CD4-positive, alpha-beta T cell treated with Interferon alpha-2 for 1 hour (primary cell): ENCODE measurements around the gene SASH1.

Experiments used
- DNase-seq, 2 donors: peaks; one replicate each; pipeline ENCODE4 v3.0.0-alpha.2; 2020 to 2022

SASH1 gene

DNA sequence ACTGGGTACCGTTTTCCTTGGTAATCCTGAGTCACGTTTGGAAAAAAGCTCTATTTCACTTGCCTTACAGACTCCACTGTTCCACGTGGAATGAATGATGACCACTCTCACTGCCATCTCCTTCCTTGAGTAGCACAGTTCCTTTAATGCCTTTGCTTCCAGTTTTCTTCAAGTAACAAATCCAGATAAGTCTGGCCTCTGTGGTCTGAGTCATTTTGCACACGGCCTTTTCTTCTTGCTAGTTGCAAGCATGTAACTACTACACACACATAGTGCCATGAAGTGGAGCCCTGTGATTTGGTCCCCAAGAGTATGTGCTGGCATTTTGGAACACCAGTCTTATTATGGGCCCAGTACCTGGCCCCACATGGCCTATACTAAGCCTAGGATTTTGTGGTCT, 182.8 kb downstream of the SASH1 start:
- DNase-seq = no peak

DNA sequence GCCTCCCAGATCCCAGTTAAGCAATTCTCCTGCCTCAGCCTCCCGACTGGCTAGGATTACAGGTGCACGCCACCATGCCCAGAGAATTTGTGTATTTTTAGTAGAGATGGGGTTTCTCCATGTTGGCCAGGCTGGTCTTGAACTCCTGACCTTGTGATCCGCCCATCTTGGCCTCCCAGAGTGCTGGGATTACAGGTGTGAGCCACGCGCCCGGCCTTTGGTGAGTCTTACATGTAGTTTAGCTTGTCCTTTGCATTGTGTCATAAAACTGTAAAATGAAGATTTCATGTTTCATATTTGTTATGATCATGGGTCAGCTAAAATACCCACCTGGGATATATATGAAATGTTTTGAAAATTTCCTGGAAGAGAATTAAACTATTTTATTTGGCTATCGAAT, 183.5 kb downstream of the SASH1 start:
- no peak for DNase-seq

DNA sequence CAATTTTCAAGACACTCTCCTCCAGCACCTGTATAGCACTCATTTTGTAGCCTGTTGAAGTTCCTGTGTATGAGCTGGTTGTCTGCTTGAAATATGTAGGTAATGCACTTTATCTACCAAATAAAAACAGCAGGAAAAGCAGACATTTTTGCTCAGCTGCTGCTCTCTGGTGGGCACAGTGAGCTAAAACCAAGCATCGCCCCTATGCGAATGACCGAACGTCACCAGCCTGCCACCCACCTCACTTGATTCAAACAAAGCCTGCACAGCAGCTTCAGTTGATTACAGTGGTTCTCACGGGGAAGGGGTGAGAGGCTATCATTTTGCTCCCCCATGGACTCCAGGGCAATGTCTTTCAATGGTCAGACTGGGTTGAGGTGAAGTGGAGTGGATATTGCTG, 185.7 kb downstream of the SASH1 start:
- no peak for DNase-seq

DNA sequence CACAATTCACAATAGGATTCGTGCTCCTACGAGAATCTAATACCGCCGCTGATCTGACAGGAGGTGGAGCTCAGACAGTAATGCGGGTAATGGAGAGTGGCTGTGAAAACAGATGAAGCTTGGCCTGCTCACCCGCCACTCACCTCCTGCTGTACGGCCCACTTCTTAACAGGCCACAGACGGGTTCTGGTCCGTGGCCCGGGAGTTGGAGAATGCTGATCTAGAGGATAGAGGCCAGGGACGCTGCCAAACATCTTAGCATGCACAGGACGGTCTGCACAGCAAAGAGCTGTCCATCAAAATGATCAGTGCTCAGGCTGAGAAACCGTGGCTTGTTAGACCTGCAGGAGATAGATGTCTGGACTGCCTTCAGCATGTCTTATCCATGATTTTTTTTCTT, 186.4 kb downstream of the SASH1 start:
- DNase-seq = no peak

DNA sequence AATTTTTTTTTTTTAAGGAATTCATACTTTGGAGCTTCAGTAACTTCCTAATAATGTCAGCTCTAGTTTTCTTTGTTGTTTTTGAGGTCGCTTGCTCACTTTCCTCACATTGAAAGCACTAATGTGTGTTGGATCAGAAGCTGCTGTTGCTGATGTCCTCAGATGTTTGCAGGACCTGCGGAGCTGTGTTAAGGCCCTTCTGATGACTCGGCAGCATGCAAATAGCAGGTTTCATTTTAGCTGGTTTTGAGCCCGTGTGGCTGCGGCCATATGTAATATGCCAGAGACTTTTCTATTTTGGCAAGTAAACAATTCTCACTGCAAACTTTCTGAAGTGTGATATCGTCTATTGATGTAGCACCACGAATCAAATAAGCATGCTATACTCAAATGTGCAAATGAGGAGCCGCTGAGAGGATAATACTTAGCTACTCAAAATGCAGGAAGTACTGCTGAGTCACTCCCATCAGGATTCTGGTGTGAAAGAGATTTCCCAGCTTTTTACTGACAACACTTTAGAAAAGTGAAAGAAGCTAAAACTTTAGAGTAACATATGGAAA, 187.8 kb downstream of the SASH1 start:
- DNase-seq = no peak

DNA sequence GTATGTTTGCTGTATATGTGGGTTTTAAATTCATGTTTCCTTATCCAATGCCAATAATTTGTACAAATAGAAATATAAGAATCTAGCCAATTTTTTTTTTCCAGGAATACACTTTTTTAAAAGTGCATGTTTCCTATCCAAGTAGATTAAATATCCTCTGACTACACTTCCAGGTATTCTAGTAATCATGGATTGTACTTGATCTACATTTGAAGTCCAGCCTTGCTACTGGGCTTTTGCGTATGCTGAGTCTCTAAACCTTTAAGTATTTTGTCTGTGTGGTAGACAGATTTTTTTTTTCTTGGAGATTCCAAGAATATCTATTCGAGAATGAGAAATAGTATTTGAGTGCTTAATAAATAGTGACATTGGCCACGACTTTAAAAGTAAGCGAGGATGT, 188.3 kb downstream of the SASH1 start:
- DNase-seq = no peak

DNA sequence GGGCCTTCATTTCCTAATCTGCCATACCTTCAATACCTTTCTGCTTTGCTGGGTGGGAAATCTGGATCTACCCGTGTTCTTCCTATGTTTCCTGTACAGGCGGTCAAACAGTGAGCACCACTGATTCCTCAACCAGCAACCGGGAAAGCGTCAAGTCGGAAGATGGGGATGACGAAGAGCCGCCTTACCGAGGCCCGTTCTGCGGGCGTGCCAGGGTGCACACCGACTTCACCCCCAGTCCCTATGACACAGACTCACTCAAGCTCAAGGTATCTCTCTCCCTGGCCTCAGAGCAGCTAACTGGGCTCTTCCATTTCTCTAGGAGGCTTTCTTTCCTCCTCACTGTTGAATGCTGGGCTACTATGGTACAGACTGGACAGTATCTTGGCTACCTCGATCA, 190.1 kb downstream of the SASH1 start:
- no peak for DNase-seq

DNA sequence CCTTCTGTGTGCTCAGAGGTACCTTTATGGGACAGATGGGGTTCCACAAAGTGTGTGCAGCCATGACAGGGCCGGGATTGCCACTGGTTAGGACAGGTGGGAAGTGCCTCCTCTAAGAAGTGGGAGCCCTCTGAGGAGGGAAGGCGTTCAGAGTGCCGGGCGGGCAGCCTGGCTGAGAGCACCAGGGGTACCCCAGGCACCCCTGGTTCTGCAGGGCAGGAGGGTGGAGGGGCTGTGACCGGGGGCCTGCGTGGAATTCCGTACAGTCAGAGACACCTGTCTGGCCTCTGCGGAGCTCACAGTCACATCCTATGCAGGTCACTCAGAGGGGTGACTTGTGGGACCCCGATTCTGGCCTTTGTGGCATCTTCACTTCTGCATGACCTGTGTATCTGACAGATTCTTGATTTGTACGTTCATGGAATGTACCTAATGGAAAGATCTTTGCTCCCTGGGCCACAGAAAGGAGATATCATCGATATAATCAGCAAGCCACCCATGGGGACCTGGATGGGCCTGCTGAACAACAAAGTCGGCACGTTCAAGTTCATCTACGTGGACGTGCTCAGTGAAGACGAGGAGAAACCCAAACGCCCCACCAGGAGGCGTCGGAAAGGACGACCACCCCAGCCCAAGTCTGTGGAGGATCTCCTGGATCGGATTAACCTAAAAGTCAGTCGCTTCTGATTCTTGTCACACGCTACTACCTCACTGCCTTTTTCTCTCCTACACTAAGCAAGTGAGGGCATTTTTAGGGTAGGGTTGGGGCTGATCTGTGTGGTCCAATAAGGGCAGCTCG, 190.9 kb downstream of the SASH1 start:
- DNase-seq = no peak

DNA sequence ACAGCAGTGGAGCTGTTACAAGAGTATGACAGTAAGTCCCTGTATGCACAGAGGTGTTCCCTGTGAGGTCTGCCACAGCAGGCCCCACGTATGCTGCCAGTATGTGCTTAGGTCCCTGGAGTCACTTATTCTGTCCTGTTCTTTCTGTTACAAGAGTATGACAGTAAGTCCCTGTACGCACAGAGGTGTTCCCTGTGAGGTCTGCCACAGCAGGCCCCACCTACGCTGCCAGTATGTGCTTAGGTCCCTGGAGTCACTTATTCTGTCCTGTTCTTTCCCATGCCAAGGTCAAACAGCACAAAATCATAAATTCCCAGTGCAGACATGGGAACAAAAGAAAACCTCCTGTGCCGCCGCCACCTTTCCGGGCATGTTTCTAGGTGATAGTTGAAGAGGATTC, 192.2 kb downstream of the SASH1 start:
- no peak for DNase-seq

DNA sequence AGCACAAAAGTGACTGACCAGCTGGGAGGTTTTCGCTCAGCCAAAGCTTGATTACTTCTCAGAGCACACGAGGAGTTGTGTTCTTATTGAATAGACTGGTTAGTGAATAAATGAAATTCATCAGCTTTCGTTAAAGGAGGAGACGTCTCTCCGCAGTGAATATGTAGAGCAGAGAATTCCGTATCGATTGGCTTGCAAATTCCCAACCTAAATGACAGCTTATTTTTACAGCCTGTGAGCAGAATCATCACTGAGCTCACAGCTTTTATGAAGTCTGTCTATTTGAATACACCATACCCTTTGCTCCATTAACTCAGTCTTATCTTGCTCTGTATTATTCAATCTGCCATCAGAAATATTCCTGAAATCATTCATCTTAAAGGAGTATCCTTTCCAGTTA, 192.7 kb downstream of the SASH1 start:
- DNase-seq = no peak

DNA sequence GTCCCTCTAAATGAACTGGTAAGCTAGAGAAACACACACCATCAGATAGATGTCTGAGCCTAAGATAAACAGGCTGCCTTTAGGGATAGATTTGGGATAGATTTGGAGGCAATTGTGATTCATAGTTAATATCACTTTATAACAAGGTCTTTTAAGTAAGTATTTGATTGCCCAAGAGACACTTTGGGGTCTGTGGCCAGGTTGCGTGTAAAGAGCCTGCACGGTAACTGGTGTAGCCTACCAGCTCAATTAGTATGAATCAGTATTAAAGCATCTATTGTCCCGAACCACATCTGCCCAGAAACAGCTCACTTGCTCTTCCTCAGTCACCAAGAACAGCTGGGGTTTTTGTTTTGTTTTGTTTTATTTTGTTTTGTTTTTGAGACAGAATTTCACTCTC, 193.3 kb downstream of the SASH1 start:
- no peak for DNase-seq

DNA sequence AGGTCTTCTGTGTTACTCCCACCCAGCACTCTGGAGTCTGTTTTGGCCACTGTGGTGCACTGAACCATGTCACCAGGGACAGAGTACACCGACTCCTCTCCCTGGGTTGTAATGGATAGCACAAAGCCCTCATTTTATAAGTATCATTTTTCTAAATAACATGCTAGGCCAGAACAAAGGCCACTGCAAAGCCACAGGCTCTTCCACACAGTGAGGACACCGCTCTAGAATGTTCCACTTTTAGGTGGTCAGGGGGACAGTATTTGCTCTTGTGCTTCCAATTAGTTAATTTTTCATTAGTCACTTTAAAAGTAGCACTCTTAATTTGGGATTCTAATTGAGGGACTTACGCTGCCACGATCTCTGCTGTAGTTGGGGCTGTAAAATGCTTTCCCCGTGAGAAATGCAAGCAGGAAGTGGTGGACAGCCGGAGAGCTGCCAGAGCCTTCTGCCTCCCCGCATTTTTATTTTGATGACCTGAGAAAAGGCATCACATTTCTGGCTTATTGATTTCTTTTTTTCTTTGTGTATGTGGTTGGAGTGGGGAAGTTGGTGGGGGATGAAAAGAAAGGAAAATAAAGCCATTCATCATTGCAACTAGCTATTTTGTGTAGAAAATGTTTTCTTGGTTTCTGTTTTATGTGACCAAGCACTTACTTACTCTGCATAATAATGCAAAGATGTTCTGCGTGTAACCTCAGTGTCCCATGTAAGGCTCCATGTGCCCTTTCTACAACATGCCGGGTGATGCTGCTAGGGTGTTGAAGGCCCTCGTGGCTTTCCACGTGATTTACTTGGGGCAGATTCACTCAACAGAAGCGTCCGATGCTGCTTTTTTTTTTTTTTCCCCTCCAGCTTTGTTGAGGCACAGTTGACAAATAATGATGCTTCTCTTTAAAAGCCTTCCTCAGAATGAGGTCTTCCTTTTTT, 195.9 kb downstream of the SASH1 start:
- DNase-seq = no peak

DNA sequence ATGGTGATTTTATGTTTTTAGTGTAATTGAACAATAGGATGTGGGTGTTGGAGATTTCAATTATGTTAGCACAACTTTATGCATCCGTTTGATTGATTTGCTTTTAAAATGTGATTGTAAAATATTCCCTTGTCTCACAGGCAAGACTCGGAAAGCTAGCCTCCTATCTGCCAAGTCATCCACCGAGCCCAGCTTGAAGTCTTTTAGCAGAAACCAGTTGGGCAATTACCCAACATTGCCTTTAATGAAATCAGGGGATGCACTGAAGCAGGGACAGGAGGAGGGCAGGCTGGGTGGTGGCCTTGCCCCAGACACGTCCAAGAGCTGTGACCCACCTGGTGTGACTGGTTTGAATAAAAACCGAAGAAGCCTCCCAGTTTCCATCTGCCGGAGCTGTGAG, 200.9 kb downstream of the SASH1 start:
- DNase-seq = no peak

DNA sequence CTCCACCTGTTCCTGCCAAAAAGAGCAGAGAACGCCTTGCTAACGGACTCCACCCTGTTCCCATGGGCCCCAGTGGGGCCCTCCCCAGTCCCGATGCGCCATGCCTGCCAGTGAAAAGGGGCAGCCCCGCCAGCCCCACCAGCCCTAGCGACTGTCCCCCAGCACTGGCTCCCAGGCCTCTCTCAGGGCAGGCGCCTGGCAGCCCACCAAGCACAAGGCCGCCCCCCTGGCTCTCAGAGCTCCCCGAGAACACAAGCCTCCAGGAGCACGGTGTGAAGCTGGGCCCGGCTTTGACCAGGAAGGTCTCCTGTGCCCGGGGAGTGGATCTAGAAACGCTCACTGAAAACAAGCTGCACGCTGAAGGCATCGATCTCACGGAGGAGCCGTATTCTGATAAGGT, 201.8 kb downstream of the SASH1 start:
- DNase-seq = no peak

DNA sequence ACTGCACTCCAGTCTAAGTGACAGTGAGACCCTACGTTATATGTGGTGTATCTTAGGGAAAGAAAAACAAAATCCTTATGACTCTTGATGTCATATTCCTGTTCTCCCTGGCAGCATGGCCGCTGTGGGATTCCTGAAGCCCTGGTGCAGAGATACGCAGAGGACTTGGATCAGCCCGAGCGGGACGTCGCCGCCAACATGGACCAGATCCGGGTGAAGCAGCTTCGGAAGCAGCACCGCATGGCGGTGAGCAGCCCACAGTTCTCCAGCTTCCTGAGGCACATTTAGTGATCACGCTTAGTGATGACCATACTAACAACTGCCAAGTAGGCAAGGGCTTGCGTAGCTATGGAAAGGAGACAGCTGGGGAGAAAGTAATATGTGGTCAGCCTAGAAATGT, 203.3 kb downstream of the SASH1 start:
- DNase-seq = no peak

DNA sequence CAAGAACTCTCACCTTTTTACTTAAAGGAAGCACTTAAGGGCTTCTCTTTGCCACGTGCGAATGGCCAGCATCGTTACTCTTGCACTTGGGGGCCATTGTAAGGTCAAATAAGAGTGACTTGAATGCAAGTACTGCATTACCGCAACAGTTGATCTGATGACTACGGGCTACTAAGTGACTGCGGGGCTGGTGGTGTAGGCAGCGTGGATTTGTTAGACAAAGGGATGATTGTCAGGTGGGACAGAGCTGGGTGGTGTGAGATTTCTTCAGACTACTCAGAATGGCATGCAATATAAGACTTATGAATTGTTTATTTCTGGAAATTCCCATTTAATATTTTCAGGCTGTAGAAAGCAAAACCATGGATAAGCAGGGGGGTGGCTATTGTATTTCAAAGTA, 204.5 kb downstream of the SASH1 start:
- no peak for DNase-seq

DNA sequence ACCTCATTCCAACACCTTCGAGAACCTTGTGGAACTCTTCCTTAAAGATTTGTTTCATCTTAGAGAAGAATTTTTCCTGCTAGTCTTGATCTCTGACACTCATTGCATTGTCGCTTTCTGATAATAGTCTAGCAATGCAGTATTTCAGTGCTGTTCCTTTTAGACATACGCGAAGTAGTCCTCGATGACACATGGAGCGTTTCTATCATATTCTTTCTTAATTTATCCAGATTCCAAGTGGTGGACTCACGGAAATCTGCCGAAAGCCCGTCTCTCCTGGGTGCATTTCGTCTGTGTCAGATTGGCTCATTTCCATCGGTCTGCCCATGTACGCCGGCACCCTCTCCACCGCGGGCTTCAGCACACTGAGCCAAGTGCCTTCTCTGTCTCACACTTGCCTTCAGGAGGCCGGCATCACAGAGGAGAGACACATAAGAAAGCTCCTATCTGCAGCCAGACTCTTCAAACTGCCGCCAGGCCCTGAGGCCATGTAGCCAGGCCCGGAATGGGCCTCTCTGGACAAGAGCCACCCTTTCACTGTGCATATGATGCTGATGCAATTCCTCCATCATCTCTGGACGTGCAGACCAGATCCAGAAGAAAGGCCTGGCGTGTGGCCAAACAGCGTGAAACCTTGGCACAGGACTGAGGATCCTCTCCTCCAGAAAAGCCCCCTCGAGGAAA, 205.6 kb downstream of the SASH1 start:
- DNase-seq = no peak

DNA sequence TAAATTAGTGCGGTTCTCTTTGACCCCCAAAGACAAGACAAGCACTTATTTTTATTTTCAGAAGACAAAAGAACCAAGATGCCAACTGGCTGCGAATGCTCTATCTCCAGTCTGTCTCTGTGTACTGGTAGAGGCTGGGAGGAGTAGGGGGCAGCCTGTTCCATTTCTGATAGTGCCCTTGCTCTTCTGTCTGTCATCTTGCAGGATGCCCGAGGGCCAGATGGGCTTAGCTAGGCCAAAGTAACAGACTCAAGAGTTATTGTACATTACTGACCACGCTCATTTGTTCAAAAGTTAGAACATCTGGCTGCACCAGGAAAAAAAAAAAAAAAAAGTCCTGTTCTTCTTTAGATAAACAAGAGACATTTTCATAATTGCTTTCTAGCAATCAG, 206.1 kb downstream of the SASH1 start:
- DNase-seq = no peak

DNA sequence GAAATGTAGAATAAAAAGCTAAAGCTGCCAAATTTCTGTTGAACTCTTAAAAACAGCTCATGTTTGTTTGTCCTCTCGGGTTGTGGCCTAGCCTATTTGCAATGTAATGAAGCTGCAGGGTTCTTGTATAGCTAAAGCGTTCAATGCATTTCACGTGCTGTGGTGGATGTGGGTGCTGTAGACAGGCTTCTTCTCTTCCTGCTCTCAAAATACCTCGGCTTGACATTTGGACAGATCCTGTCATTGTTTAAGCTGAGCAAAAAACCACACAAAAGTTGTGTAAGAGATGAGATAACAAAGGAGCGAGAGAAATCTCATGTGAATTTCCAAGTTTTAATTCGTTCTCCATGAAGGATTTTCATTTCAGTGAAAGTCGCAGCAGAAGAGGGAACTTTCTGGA, 207.9 kb downstream of the SASH1 start:
- no peak for DNase-seq

DNA sequence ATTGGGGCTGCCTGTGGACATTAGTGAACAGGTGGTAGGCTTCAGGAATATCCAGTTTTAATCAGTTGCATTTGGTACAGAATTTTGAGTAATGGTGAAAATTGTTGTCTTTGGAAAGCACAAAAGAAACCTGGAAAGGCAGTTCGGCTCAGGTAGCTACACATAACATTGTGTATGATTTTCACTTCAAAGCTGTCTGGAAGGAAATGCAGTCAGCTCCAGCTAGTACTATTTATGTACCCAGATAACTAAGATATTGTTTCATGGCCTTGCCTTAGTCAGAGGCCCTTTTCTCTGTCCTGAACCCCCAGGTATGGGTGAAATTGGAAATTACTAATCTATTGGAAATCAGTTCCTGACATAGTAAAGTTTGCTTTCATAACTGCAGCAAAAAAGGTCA, 208.6 kb downstream of the SASH1 start:
- no peak for DNase-seq

DNA sequence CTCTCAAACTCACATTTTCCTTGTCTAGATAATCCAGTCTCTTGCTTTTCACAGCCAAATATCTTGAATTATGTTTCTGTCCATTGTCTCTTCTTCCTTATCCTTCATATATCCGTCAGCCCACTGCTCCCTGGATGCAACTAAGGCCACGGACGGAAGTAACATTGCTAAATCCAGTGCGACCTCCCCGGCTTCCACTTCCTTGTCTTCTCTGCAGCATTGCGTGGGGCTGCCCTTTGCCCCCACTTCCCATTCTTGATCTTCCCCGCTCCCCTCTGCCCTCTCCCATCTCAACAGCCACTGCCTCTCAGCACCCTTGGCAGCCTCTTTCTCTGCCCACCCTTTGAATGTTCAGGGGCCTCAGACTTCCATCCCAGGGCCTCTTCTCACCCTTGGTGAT, 213.8 kb downstream of the SASH1 start:
- DNase-seq = no peak

DNA sequence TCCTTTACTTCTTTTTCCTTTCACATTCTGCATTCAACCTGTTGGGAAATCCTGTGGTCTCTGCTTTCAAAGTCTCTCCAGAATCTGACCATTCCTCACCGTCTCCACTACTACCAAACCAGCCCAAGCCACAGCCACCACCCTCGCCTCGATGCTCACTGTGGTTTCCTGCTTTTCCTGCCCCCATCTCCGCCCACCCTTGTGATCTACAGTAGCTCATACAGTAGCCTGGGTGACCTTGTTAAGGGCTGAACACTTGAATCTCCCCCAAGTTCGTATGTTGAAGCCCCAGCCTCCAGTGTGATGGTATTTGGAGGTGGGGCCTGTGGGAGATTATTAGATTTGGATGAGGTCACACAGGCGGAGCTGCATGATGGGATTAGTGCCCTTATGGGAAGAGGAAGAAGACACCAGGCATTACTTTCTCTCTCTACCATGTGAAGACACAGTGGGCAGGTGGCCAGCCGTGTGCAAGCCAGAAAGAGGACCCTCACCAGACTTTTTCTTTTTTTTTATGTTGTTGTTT, 215.2 kb downstream of the SASH1 start:
- peak; percentile 10 to 19 for DNase-seq

DNA sequence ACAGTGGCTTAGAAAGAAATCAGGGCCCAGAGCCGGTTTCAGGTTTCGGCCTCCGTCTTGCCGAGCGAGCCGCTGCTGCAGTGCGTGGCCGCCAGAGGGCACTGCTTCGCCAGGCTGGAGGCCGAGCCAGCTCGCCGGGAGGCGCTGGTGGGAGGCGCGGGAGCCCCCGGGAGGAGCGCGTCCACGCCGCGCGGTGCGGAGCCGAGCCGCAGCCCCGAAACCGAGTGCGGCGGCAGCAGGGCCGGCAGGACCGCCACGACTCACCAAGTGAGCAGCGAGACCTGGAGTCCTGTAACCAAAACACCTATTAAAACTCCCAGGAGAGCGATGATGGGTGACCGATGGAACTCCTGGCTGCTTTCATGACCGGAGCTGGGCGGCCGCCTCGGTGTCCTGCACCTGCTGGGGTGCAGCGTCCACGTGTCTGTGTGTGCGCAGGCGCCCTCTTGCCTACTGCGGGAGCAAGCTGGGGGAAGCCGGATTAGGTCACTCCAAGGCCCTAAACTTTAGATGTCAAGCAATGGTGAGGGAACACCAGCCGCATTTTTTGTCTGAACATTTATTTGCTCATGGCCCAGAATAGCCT, 217.3 kb downstream of the SASH1 start:
- DNase-seq = peak; percentile 57 to 71
